ENCODE results near the gene XAGE2.

DNA sequence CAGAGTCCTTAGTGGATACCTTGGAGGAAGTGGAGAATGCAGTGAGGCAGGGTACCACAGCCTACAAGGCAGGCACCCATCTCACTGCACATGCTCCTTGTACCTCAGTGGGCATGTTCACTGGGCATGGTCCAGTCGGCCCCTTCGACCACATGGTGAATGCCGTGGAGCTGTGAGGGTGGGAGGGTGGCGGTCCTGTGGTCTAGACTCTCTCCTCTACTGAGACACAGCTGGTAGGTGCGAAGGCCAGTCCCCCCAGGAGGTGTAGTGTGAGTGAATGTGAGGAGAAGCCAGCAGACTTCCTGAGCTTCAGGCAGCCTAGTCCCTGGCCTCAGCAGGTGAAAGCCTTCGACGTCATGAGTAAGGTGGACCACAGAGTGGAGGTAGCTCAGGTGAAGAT is 12.2 kb downstream of the XAGE2 start:
- TF ChIP-seq POLR2A (IDR thresholded peaks at IDR 0.05; ENCODE audit: low read length): no peak
- no peak for TF ChIP-seq GATA1 (IDR thresholded peaks at IDR 0.05; ENCODE audit: low read depth, low read length)
